HG02973 (cell line): ENCODE results near the gene PLPP1.
A peak's percentile ranks its signal among the peaks of the same experiment; 100 is the strongest.

Experiments used
- ATAC-seq: cut with Tn5 transposase; IDR thresholded peaks from one replicate; pipeline ENCODE4 v1.9.1; 2021; ENCODE audit warnings: moderate library complexity; ENCODE audit not compliant: unreplicated experiment

Gene PLPP1

DNA sequence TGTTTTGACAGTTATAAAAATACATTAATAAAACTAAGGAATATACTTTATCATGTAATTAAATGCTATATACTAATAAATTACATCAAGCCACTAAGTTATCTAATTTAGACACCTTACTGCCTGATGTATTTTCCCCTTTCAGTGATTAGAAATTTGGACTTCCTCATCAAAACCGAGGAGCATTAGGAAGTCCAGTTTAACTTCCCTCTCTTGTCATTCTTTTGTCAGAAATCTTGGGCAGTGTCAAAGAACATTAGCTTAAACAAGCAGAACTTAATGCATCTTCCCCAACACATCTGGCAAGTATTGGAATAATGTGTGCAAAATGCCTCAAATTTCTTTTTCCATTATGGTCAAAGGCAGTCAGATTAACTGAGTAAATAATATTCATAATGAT lies 81.6 kb downstream of the PLPP1 start:
- no peak for ATAC-seq

DNA sequence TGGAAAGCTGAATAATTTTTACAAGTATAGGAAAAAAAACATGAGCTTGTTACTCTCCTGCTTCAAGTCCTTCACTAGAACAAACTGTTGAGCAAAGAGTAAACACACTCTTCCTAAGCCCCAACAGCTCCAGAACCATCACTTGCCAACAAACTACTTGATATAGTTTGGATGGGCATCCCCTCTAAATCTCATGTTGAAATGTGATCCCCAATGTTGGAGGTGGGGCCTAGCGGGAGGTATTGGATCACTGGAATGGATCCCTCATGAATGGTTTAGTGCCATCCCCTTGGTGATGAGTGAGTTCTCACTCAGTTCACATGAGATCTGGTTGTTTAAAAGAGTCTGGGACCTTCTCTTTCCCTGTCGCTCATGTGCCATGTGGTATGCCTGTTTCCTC lies 82.8 kb downstream of the PLPP1 start:
- ATAC-seq: no peak

DNA sequence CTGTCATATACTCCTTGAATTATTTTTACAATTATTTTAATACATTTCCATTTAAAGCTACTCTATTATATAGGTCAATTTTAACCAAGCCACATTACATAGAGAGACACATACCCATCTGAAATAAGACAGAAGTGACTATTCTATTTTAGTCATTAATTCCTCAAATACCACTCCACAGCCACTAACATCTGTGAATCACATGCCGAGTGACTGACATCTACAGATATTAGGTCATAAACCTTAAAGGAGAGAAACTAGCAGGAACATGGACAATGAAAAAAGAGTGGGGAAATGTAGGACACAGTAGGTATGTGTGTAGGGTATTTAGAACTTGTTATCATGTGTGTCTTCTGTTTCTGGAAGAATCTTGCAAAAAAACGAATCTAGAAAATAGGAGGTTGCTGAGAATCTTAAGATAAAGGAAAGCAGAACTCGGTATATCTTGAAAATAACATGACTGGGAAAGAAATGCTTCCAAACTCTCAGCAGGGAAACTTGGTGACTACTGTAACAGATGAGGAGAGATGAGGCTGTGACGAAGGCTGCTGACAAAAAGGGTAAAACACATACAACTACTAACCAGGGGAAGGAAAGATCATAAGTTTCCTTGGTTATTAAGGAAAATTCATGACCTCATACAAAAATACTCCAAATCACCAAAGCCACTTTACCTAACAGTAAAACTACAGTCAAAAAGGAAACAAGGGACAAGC lies 84.6 kb downstream of the PLPP1 start:
- no peak for ATAC-seq

DNA sequence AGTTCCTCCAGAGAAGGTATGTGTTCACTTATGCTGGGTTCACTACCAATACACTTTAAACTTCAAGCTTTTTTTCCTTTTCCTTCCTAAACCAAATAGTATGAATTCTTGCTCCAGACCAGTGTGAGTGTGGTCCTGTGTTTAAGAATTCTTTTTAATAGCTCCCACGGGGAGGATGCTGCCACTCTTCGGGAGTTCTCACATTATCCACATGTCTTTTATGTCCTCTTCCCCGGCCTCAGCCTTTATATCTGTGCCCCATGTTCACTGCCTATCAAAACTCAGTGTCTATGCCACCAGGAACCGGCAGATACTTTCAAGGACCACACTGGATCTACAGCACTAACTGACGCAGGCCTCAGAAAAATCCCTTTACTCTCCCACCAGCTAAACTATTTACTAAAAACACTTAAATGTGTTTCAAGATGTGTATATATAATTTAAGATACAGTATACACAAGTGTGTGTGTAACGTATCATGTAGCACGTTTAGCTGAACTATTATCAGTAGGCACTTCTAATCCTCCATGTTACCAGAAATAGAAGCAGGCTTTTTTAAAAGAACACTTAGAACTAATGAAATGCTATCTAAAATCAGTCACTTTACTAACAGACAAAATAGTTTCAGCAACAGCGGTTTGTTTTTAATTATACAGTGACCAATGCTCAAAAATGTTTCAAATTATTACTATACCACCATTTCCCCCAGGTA lies 88.0 kb downstream of the PLPP1 start:
- ATAC-seq: no peak

DNA sequence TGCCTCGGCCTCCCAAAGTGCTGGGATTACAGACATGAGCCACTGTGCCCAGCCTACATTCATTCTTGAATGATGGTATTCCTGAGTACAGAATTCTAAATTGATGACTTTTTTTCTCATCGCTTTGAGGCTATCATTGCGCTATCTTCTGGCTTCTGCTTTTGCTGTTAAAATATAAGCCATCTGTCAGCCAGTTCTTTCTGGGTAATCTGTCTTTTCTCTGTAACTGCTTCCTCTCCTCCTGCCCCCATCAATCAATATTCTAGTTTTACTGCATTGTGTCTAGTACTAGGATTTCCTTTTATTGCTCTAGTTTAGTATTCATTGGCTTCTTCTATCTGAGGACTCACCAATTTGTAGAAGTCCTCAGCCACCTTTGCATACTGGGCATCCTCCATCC lies 89.0 kb downstream of the PLPP1 start:
- ATAC-seq: no peak

DNA sequence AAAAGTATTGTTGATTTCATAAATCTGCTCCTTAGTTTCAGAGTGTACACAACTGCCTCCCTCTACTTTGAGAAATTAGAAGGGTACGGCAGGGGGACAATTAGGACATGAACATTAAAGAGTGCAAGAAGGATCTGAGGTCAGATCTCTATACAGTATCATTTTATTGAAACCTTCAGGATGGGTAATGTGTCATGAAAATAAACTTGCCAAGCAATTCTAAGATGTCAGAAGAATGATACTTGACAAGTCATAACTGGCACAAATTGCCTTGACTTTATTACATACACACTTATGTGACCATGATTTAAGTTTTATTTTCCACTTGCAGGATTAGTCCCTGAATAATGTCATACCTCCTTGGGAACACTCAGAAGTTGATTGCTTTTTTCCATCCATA lies 92.8 kb downstream of the PLPP1 start:
- no peak for ATAC-seq

DNA sequence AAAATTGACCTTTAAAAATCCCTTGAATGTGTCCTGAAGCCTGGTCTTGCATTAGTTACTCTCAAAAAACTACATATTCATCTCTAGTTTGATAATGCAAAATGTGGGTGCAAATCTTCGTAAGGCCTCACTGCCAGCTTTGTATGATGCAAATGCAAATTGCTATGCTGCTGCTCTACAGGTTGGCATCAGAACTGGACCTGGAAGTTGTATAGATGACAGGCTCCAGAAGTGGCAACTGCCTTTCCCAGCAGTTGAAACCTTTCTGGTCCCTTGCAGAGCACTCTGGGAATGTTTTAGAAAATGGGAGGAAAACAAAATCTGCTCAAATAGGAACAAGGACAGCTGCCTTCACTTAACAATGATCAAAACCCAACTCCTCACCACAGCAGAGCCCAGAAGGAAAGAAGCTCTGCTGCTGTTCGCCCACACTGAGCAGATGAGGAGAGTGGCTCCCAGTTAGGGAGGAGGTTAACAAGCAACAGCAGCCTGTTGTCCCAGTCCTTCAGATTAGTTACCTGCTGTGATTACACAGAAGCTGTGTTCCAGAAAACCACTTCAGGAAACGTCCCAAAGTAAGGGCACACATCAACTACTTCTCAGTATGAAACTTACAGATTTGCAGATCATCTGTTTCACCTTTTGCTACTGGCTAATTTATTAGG lies 93.5 kb downstream of the PLPP1 start:
- no peak for ATAC-seq

DNA sequence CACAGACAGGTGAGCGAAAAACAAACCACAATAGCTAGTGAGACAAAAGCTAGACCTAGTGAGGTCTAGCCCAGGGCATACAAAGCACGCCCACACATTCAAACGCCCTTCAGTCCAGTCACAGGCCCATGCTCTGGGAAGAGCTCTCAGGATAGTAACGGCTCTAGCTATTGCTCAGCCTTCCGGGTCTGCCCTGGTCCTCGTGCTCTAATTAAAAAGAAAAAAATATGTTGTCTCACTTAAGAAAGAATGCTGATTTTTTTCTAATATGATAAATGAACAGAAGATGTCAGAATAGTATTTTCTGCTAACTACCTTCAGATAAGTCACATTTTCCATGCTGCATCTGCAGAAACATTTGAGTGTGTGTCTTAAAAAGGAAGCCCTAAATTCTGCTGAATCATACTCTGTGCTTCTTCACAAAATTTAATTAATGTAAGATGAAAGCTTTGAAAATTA lies 94.5 kb downstream of the PLPP1 start:
- no peak for ATAC-seq

DNA sequence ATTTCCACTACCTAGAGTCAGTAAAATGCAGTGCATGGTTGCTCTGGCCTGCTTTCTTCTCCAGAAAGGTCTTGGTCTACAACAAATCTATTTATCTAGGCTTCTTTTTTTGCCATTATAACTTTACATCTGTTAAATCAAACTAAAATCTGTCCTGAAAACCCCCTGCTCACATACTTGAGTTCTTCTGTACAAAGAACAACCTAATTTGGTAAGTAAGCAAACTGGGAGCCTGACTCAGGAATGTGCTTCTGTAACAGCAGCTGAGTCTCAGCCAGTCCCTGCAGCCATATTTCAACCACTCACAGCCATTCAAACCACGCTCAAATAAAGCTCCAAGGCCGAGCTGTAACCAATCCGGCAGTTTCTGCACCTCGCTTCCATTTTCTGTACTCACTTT lies 95.8 kb downstream of the PLPP1 start:
- no peak for ATAC-seq

DNA sequence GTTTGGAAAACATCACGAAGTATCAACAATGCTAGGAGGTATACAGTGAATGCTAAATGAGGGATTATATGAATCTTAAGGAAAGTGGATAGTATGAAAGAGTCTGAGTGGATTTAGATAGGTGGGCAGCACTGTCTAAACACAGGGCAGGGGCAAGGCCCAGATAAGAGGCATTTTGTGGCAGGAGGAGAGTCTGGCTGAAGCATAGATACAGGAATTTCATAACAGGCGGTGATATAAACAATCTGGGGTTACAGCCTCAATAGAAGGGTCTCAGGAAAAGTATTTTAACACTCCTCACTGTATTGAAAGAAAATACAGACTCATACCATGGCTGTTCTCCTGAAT lies 96.9 kb downstream of the PLPP1 start:
- no peak for ATAC-seq

DNA sequence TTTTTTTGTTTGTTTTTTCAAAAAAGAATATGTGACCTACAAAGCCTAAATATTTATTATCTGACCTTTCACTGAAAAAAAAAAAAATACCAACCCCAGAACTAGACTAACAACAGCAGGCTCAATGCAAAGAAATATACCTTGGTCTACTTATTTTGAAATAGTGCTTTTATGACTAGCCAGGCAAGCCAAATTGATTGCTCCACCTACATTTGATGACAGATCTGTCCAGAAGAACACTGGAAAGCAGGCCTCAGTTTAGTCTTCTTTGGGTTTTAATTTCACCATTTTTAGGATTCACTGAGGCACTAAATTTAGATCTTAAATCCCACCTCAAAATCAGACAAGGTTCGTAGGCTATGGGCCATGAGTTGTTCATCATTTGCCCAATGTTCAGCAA lies 97.3 kb downstream of the PLPP1 start:
- no peak for ATAC-seq

DNA sequence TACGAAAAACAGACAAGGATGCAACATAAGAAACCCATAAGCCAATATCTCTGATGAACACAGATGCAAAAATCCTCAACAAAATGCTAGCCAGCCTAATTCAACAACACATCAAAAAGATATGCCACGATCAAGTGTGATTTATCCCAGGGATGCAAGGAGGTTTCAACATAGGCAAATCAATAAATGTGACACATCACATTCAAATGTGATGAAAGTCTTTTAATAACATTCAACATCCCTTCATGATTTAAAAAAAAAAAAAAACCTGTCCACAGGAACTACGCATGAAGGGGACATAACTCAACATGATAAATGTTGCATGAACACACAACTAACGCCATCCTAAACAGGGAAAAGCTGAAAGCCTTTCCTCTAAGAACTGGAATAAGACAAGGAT lies 102.2 kb downstream of the PLPP1 start:
- no peak for ATAC-seq

DNA sequence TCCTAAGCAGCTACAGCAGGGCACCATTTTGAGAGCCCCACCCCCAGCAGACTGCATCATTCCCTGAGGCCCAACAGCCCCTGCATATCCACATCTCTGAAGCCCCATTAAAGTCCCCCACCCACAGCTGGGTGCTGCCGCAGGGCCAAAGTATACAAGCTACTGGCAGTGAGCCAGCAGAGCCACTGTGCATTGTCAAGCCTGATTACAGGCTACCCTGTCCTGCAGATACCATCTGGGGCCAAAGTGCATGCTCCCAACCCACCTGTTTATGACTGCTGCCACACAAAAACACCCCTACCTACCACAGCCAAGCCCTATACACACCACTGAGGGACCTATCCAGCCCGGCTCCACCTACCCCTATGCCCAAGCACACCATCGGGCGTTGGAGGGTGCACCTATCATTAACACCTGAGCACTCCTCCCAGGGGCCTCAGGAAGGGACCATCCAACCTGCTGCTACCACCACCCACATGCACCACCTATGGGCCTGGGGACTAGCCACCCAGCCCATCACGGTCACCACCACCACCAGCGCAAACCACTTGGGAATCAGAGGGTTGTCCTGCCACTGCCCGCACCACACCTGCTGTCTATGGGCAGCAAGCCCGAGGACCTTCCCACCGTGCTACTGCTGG lies 105.0 kb downstream of the PLPP1 start:
- ATAC-seq: no peak

DNA sequence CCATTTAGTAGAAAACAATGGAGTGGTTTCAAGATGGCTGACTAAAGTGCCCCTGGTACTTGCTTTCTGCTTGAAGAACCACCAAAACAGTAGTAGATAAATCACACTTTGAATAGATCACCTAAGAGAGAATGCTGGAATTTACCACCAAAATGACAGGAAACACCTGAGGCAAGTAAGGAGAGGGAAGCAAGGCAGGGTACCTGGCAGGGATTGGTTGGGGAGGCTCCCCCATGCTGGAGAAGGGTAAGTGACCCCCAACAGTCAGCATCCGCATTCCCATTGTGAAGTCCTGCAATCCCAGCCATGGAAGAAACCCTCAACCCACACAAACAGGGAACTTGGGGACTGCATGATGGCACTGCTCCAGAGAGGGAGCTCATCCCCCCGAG lies 105.5 kb downstream of the PLPP1 start:
- no peak for ATAC-seq

DNA sequence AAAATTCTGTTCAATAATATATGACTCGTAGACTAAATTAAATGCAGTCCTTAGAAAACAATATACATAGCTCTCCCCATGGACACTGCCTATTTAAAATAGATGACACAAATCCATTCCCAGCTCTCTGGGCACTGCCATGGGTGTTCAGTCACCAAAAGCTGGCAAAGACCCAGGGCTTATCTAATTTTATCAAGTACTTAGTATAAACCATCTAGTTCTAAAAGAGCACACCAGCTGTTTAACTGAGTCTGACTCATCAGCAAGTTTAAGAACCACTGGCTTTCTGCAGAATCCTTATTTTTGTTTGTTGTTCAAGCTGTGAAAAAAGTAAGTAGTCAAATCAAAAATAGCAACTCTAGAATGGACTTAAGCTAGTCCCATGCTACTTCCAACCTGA lies 107.6 kb downstream of the PLPP1 start:
- no peak for ATAC-seq

DNA sequence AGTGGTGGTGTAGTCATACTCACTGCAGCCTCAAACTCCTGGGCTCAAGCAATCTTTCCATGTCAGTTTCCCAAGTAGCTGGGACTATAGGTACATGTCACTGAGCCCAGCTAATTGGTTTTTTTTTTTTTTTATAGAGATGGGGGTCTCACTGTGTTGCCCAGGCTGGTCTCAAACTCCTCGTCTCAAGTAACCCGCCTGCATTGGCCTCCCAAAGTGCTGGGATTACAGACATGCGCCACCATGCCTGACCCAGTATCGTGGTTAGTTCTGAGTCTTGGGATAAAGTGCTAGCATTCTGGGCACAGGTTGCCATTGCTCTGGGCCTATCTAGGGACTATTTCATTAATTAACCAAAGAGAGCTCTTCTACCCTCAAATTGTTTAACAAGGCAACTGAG lies 108.3 kb downstream of the PLPP1 start:
- ATAC-seq: no peak

DNA sequence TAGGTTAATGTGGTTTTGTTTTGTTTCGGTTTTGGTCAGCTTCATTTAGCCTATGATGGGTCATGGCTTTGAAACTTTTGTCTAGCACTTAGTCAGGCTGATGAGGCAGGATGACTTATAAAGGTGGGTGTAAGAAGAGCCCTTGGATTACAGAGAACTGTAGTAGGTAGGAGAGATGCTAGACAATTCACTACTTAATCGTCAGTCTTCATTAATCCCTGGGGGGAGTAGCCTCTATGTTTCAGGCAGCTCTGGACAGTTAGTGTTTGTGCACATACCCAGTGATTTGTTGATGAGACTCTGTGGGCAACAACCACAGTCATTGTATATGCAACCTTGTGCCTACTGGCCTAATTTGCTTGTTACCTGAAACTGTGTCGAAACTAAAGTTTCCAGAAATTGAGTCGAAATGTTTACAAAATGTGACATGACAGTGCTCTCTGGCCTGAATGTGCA lies 113.7 kb downstream of the PLPP1 start:
- peak; percentile 79 for ATAC-seq

DNA sequence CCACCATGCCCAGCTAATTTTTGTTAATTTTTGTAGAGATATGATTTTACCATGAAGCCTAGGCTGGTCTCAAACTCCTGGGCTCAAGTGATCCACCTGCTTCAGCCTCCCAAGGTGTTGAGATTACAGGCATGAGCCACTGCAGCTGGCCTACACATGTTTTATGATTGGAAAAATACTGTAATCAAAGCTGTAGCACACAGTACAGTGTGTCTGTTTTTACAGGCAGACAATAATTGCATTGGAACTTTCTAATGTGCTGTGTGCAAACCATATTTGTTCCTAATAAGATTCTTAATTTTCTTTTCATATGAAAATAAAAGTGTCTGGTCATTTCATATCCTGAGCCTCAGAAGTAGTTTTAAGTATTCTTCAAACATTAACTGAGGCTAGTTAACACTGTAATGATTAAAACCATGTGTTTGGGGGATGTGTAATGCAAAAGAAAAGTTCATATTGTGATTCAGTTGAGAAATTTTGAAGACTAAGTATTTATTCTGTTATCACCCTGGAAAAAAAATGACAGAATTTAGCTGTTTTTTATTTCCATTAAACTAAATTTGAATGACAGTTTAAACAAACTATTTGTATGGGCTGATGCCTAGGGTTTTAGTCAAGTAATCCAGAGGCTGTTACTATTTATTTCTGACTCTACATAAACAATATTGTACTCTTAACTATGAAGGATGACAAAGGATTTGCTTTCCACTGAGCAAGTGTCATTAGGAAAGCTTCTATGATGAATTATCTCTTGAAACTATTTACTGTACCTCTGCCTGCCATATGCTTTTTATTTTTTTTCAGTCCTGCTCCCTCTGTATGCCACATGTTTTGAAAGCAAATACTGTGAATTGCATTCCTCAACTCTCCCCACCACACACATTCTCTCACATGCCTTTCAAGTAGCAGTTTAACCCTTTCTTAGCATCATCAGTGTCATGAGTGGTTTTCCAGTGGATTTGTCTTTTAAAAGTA lies 115.5 kb downstream of the PLPP1 start:
- no peak for ATAC-seq

DNA sequence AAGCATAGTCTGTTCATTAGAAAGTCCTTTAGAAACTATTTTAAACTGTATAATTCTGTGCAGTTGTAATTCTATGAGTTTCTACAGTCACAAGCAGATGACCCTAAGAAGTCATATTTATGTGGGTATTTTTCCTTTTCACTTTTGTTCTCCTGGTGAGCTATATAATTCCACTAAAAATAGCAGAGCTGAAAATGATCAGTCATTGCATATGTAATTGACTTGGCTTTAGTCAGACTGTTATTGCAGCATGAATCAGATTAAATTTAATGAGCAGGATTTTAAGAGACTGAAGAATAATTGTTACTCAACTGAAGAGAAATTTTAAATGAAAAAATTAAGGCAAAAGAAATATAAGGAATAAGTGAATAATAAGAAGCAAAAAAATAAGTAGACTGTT lies 118.5 kb downstream of the PLPP1 start:
- ATAC-seq: no peak

DNA sequence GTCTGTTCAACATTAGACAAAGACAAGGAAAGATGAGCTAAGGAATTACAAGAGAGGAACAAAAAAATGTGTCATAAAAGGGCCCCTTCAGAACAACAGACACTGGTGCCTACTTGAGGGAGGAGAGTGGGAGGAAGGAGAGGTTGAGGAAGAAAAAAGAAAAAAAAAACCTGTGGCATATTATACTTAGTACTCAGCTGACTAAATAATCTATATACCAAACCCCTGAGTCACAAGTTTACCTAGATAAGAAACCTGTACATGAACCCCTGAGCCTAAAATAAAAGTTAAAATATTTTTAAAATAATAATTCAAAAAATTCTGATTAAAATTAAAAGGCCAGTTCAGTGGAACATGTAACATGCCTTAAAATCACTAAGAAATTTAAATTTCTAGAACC lies 119.7 kb downstream of the PLPP1 start:
- ATAC-seq: no peak

DNA sequence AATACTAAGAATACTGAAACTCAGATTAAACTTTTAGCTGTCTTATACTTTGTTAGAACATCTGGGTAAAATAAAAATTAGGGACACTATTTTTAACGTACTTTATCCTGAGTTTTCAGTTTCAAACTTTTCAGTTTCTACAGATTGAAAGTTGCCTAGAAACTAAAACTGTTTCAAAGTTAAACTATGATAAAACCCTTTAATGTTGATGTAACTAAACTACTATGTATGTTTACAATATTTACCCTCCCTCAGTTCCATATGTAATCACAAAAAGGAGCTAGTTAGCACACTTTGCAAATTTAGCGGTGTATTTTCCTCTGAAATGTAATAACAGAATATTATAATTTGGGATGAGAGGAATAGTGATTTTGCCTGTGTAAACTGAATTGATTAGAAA lies 121.1 kb downstream of the PLPP1 start:
- ATAC-seq: no peak
